Gastroesophageal sphincter (tissue), 3 donors: Measurements from ENCODE around the gene LARGE1.

Source experiments
- POLR2A ChIP-seq, 2 donors: fragments of 450-650 bp; IDR thresholded peaks; one replicate each; pipeline ENCODE4 v1.6.1; 2017; ENCODE audit warnings: antibody characterized with exemption in 2 of 2, mild to moderate bottlenecking in 2 of 2, moderate library complexity in 1 of 2
- POLR2AphosphoS5 ChIP-seq: sonication (generic); formaldehyde crosslinking; IDR thresholded peaks from one replicate; pipeline ENCODE4 v1.6.1; 2017; ENCODE audit warnings: antibody characterized with exemption
- TF ChIP-seq, protein P1 (sequence below), 4 experiments: fragments of 200-600 bp in 2 of 4; fragments of 450-650 bp in 2 of 4; sonication (generic) in 1 of 4; IDR thresholded peaks; one replicate each; pipeline ENCODE4 v1.5.1; 2017 to 2019; ENCODE audit warnings: antibody characterized with exemption in 4 of 4, mild to moderate bottlenecking in 2 of 4, moderate library complexity in 2 of 4

GRCh38 chr22:33715237-33715985, 204.9 kb downstream of the LARGE1 start:
- TF ChIP-seq, protein P1, sequence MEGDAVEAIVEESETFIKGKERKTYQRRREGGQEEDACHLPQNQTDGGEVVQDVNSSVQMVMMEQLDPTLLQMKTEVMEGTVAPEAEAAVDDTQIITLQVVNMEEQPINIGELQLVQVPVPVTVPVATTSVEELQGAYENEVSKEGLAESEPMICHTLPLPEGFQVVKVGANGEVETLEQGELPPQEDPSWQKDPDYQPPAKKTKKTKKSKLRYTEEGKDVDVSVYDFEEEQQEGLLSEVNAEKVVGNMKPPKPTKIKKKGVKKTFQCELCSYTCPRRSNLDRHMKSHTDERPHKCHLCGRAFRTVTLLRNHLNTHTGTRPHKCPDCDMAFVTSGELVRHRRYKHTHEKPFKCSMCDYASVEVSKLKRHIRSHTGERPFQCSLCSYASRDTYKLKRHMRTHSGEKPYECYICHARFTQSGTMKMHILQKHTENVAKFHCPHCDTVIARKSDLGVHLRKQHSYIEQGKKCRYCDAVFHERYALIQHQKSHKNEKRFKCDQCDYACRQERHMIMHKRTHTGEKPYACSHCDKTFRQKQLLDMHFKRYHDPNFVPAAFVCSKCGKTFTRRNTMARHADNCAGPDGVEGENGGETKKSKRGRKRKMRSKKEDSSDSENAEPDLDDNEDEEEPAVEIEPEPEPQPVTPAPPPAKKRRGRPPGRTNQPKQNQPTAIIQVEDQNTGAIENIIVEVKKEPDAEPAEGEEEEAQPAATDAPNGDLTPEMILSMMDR (IDR thresholded peaks at IDR 0.05): no peak
- no peak for TF ChIP-seq POLR2A (IDR thresholded peaks at IDR 0.05)
- no peak for TF ChIP-seq POLR2AphosphoS5
